HepG2 (cell line): ENCODE data around the gene YBX2. TPM values are rescaled to one million over a fixed set of nuclear protein-coding genes. Genes with fewer than 3 reads are reported as not detected.

Experiments
- CTCF ChIP-seq: sonication (generic); formaldehyde crosslinking; IDR thresholded peaks from 2 replicates; pipeline ENCODE4 v1.5.0; 2020; ENCODE audit warnings: mild to moderate bottlenecking, missing genetic modification reagents, moderate library complexity
- E2F5 ChIP-seq: sonication (generic); formaldehyde crosslinking; conservative IDR thresholded peaks from 2 replicates; pipeline ENCODE4 v1.4.0; 2020; ENCODE audit warnings: missing genetic modification reagents
- GLI4 ChIP-seq: sonication (generic); formaldehyde crosslinking; IDR thresholded peaks from 2 replicates; pipeline ENCODE4 v1.5.1; 2020; ENCODE audit warnings: missing genetic modification reagents, mild to moderate bottlenecking, moderate library complexity, borderline replicate concordance
- IRF1 ChIP-seq: sonication (generic); formaldehyde crosslinking; IDR thresholded peaks from 2 replicates; pipeline ENCODE4 v1.4.0; 2020; ENCODE audit warnings: low read depth, mild to moderate bottlenecking, missing genetic modification reagents
- KLF11 ChIP-seq: IDR thresholded peaks from 2 replicates; pipeline ENCODE4 v1.6.1; 2016; ENCODE audit warnings: missing compliant biosample characterization
- MAF1 ChIP-seq: sonication (generic); formaldehyde crosslinking; IDR thresholded peaks from 2 replicates; pipeline ENCODE4 v1.5.0; 2020; ENCODE audit warnings: missing genetic modification reagents, borderline replicate concordance
- NR1H2 ChIP-seq: sonication (generic); formaldehyde crosslinking; IDR thresholded peaks from 2 replicates; pipeline ENCODE4 v1.8.1; 2022; ENCODE audit warnings: low read depth, missing genetic modification reagents, borderline replicate concordance
- TGIF2 ChIP-seq: IDR thresholded peaks from 2 replicates; pipeline ENCODE4 v1.6.1; 2016; ENCODE audit warnings: control low read depth, missing compliant biosample characterization
- ZBTB2 ChIP-seq: sonication (generic); formaldehyde crosslinking; IDR thresholded peaks from 2 replicates; pipeline ENCODE4 v1.8.0; 2022; ENCODE audit warnings: low read depth, missing genetic modification reagents
- ZNF124 ChIP-seq: sonication (generic); formaldehyde crosslinking; IDR thresholded peaks from 2 replicates; pipeline ENCODE4 v1.4.0; 2020; ENCODE audit warnings: missing genetic modification reagents
- ZNF143 ChIP-seq: sonication (generic); formaldehyde crosslinking; IDR thresholded peaks from 2 replicates; pipeline ENCODE4 v1.4.0; 2020; ENCODE audit warnings: missing genetic modification reagents
- ZNF17 ChIP-seq: sonication (generic); formaldehyde crosslinking; IDR thresholded peaks from 2 replicates; pipeline ENCODE4 v1.5.0; 2020; ENCODE audit warnings: mild to moderate bottlenecking, missing genetic modification reagents
- ZNF205 ChIP-seq: IDR thresholded peaks from 2 replicates; pipeline ENCODE4 v1.6.1; 2018; ENCODE audit warnings: missing biosample characterization, missing genetic modification reagents
- ZNF274 ChIP-seq: sonication (generic); formaldehyde crosslinking; IDR thresholded peaks from 2 replicates; pipeline ENCODE4 v1.5.1; 2020; ENCODE audit warnings: mild to moderate bottlenecking, missing genetic modification reagents
- ZNF280B ChIP-seq: sonication (generic); formaldehyde crosslinking; IDR thresholded peaks from 2 replicates; pipeline ENCODE4 v1.5.0; 2020; ENCODE audit warnings: missing genetic modification reagents, mild to moderate bottlenecking, borderline replicate concordance
- ZNF343 ChIP-seq: sonication (generic); formaldehyde crosslinking; IDR thresholded peaks from 2 replicates; pipeline ENCODE4 v1.4.0; 2020; ENCODE audit warnings: mild to moderate bottlenecking, missing genetic modification reagents
- ZNF713 ChIP-seq: sonication (generic); formaldehyde crosslinking; IDR thresholded peaks from 2 replicates; pipeline ENCODE4 v1.4.0; 2020; ENCODE audit warnings: mild to moderate bottlenecking, missing genetic modification reagents
- ZNF766 ChIP-seq: sonication (generic); formaldehyde crosslinking; IDR thresholded peaks from 2 replicates; pipeline ENCODE4 v1.5.0; 2020; ENCODE audit warnings: missing genetic modification reagents, borderline replicate concordance
- ZNF800 ChIP-seq: sonication (generic); formaldehyde crosslinking; IDR thresholded peaks from 2 replicates; pipeline ENCODE4 v1.4.0; 2020; ENCODE audit warnings: missing genetic modification reagents
- polyA plus RNA-seq, 8 experiments: library from polyadenylated mRNA; depleted of rRNA in 3 of 8; stranded (reverse) in 7 of 8; unstranded in 1 of 8; fragments of >200 nt; fragmentation: Illumina TruSeq in 4 of 8; extraction: Trizol in 4 of 8; gene quantifications; 2 replicates each; pipeline versions ENCODE4 v1.2.1 to v1.2.3, GENCODE V29; 2011 to 2016; ENCODE audit warnings: low read depth in 4 of 8, missing spikeins in 1 of 8, mixed read lengths in 1 of 8; ENCODE audit not compliant: insufficient read depth in 1 of 8
- total RNA-seq, 5 experiments: library from RNA; depleted of rRNA; stranded (reverse); fragments of >200 nt; fragmentation: Illumina TruSeq; extraction: Trizol; gene quantifications; 2 replicates each; pipeline ENCODE4 v1.2.3, GENCODE V29; 2016; ENCODE audit warnings: low read depth in 1 of 5

YBX2 gene
- total and polyA plus RNA-seq, 2 of the 13 experiments (the other 11 are each of a cell fraction or from before 2014, with no cell fraction given) = 0.12 to 0.22 TPM

GRCh38 chr17:7307686-7308624 is 13.5 kb upstream of the YBX2 start (continued):
- TF ChIP-seq ZNF124 (CRISPR knock-in tag) (no peak), IRF1 (CRISPR knock-in tag) (no peak), E2F5 (CRISPR knock-in tag) (no peak), ZNF205 (CRISPR knock-in tag) (no peak), ZNF713 (no peak), ZNF280B (CRISPR knock-in tag) (0 out of 2 replicates have a peak, but pooled peaks have one; percentile 16), CTCF (no peak), NR1H2 (CRISPR knock-in tag) (peak; percentile 41; the same call in 1 of the 2 replicates), ZBTB2 (CRISPR knock-in tag) (peak; percentile 52; the same call in 1 of the 2 replicates), ZNF143 (CRISPR knock-in tag) (no peak), TGIF2 (CRISPR knock-in tag) (peak; percentile 78), ZNF17 (no peak), ZNF800 (CRISPR knock-in tag) (no peak), ZNF766 (CRISPR knock-in tag) (no peak), MAF1 (CRISPR knock-in tag) (no peak), ZNF343 (0 out of 2 replicates have a peak, but pooled peaks have one; percentile 40), GLI4 (CRISPR knock-in tag) (no peak), ZNF274 (CRISPR knock-in tag) (no peak), KLF11 (CRISPR knock-in tag) (no peak)
